HCT116 (cell line): Measurements from ENCODE around the gene C1orf21. TPM values are rescaled to one million over a fixed set of nuclear protein-coding genes. Genes with fewer than 3 reads are reported as not detected.

ENCODE experiments used
- ATAC-seq: fragments of 200-7000 bp; cut with Tn5 transposase; 2 replicates; pipeline ENCODE4 v1.9.1; 2020; ENCODE audit warnings: mild to moderate bottlenecking, moderate library complexity
- BruUV-seq: library from RNA; stranded (reverse); fragments of 400-500 nt; replicated peaks from 2 replicates; lab custom pipeline; 2021; lab: Mats Ljungman, UMichigan
- CTCF ChIA-PET: fragments of 300-600 bp; sonication (Branson Sonifier 250); formaldehyde crosslinking; loops from one replicate; lab custom pipeline; 2021; ENCODE audit warnings: antibody characterized with exemption; lab: Charles Lee
- POLR2A ChIA-PET: fragments of 300-600, 350-600 bp; sonication (Branson Sonifier 250); formaldehyde crosslinking; loops from one replicate; lab custom pipeline; 2021; ENCODE audit warnings: antibody characterized with exemption; lab: Charles Lee
- RAD21 ChIA-PET, 2 experiments: fragments of 300-600 bp; sonication (Branson Sonifier 250); formaldehyde crosslinking; loops; one replicate each; lab custom pipeline; 2023; ENCODE audit warnings: low total read pairs in 2 of 2; ENCODE audit not compliant: uncharacterized antibody in 2 of 2, unreplicated experiment in 2 of 2, low non-redundant PET in 1 of 2; lab: Charles Lee
- DNase-seq: peaks from one replicate; pipeline ENCODE4 v3.0.0-alpha.2; 2010; ENCODE audit warnings: low read depth, low spot score
- H2AFZ ChIP-seq: fragments of 200-600 bp; shearing (Covaris generic), sonication (generic); 2 replicates; pipeline ENCODE4 v1.6.1; 2017; ENCODE audit warnings: low read depth, mixed run types, mixed read lengths, antibody characterized with exemption, low read length; ENCODE audit not compliant: poor library complexity, severe bottlenecking
- H3K27ac ChIP-seq: 2 replicates; pipeline ENCODE4 v1.5.1; 2012; ENCODE audit warnings: low read depth, low read length
- H3K27me3 ChIP-seq: fragments of 200-600 bp; sonication (generic); 2 replicates; pipeline ENCODE4 v1.6.1; 2016; ENCODE audit warnings: mixed run types, low read length, mixed read lengths; ENCODE audit not compliant: insufficient read depth
- H3K36me3 ChIP-seq, 2 experiments: fragments of 200-500 bp in 1 of 2; fragments of 200-600 bp in 1 of 2; sonication (Bioruptor generic) in 1 of 2; sonication (generic) in 1 of 2; 2 replicates each; pipeline versions ENCODE4 v1.5.1 to v1.6.1; 2014 to 2016; ENCODE audit warnings: low read length in 2 of 2, inconsistent platforms in 1 of 2, mixed read lengths in 1 of 2, mixed run types in 1 of 2; ENCODE audit not compliant: insufficient read depth in 2 of 2, control insufficient read depth in 1 of 2
- H3K4me1 ChIP-seq, 2 experiments: fragments of 200-600 bp in 1 of 2; sonication (generic) in 1 of 2; 2 replicates each; pipeline versions ENCODE4 v1.5.1 to v1.6.1; 2012 to 2017; ENCODE audit warnings: low read length in 2 of 2, inconsistent platforms in 1 of 2, mild to moderate bottlenecking in 1 of 2, mixed read lengths in 1 of 2, mixed run types in 1 of 2, moderate library complexity in 1 of 2; ENCODE audit not compliant: insufficient read depth in 2 of 2, control insufficient read depth in 1 of 2
- H3K4me2 ChIP-seq: fragments of 200-600 bp; sonication (generic); 2 replicates; pipeline ENCODE4 v1.6.1; 2017; ENCODE audit warnings: mixed run types, low read length, mixed read lengths
- H3K4me3 ChIP-seq, 2 experiments: fragments of 200-600 bp in 1 of 2; sonication (generic) in 1 of 2; replicated peaks in 1 of 2; 2 replicates each; pipeline ENCODE4 v1.5.1; 2011 to 2016; ENCODE audit warnings: low read length in 2 of 2, control low read depth in 1 of 2, low read depth in 1 of 2, mild to moderate bottlenecking in 1 of 2, mixed read lengths in 1 of 2, mixed run types in 1 of 2
- H3K79me2 ChIP-seq: fragments of 200-600 bp; sonication (generic); 2 replicates; pipeline ENCODE4 v1.6.1; 2017; ENCODE audit warnings: mild to moderate bottlenecking, mixed run types, low read length, moderate library complexity, mixed read lengths; ENCODE audit not compliant: insufficient read depth
- H3K9ac ChIP-seq: fragments of 200-600 bp; sonication (generic); 2 replicates; pipeline ENCODE4 v1.6.1; 2016; ENCODE audit warnings: low read length, mixed read lengths
- H3K9me2 ChIP-seq: fragments of 200-600 bp; sonication (generic), shearing (Covaris generic); 2 replicates; pipeline ENCODE4 v1.6.1; 2017; ENCODE audit warnings: mixed run types, mild to moderate bottlenecking, moderate library complexity; ENCODE audit not compliant: insufficient read depth
- H3K9me3 ChIP-seq, 2 experiments: fragments of 200-500 bp in 1 of 2; fragments of 200-600 bp in 1 of 2; sonication (Bioruptor generic) in 1 of 2; sonication (generic) in 1 of 2; 2 replicates each; pipeline ENCODE4 v1.6.1; 2014 to 2017; ENCODE audit warnings: low read length in 2 of 2, mixed read lengths in 2 of 2, inconsistent platforms in 1 of 2, low read depth in 1 of 2, mild to moderate bottlenecking in 1 of 2, mixed run types in 1 of 2, moderate library complexity in 1 of 2; ENCODE audit not compliant: control insufficient read depth in 1 of 2, insufficient read depth in 1 of 2
- H4K20me1 ChIP-seq: fragments of 200-600 bp; sonication (generic), shearing (Covaris generic); 2 replicates; pipeline ENCODE4 v1.6.1; 2017; ENCODE audit warnings: mixed run types, mild to moderate bottlenecking, moderate library complexity; ENCODE audit not compliant: insufficient read depth
- CBX3 ChIP-seq: IDR thresholded peaks from 2 replicates; pipeline ENCODE4 v1.6.1; 2012; ENCODE audit warnings: low read depth
- CEBPB ChIP-seq: IDR thresholded peaks from 2 replicates; pipeline ENCODE4 v1.6.1; 2012; ENCODE audit warnings: low read depth
- ELF1 ChIP-seq: IDR thresholded peaks from 2 replicates; pipeline ENCODE4 v1.6.1; 2012; ENCODE audit warnings: low read depth, borderline replicate concordance
- EZH2phosphoT487 ChIP-seq: fragments of 200-600 bp; IDR thresholded peaks from 2 replicates; pipeline ENCODE4 v1.6.1; 2018; ENCODE audit warnings: antibody characterized with exemption, borderline replicate concordance
- FOSL1 ChIP-seq: IDR thresholded peaks from 2 replicates; pipeline ENCODE4 v1.6.1; 2012; ENCODE audit warnings: low read depth
- JUND ChIP-seq: IDR thresholded peaks from 2 replicates; pipeline ENCODE4 v1.6.1; 2012
- POLR2AphosphoS5 ChIP-seq: IDR thresholded peaks from 2 replicates; pipeline ENCODE4 v1.6.1; 2011; ENCODE audit warnings: mild to moderate bottlenecking, low read depth, low read length, moderate library complexity
- SIN3A ChIP-seq: IDR thresholded peaks from 2 replicates; pipeline ENCODE4 v1.6.1; 2012; ENCODE audit warnings: low read depth
- SRF ChIP-seq: IDR thresholded peaks from 2 replicates; pipeline ENCODE4 v1.6.1; 2012; ENCODE audit warnings: low read depth
- intact Hi-C: fragments of 100-400 bp; cut with micrococcal nuclease; formaldehyde crosslinking; loops from 2 replicates; pipeline ENCODE4 v1.10.0; 2022
- total RNA-seq: library from RNA; stranded (reverse); gene quantifications from one replicate; pipeline ENCODE4 v1.2.1, GENCODE V29; 2021; ENCODE audit not compliant: unreplicated experiment
- TF ChIP-seq, protein P1 (sequence below), 3 experiments: fragments of 200-600 bp in 1 of 3; sonication (generic) in 1 of 3; IDR thresholded peaks in 2 of 3; conservative IDR thresholded peaks in 1 of 3; 2 replicates each; pipeline ENCODE4 v1.5.1; 2012 to 2017; ENCODE audit warnings: low read depth in 2 of 3, low read length in 2 of 3, antibody characterized with exemption in 1 of 3, borderline replicate concordance in 1 of 3, control low read depth in 1 of 3, mild to moderate bottlenecking in 1 of 3, mixed read lengths in 1 of 3, mixed run types in 1 of 3, moderate library complexity in 1 of 3; ENCODE audit not compliant: insufficient read depth in 1 of 3
- TF ChIP-seq, protein P2 (sequence below): IDR thresholded peaks from 2 replicates; pipeline ENCODE4 v1.6.1; 2011; ENCODE audit warnings: mild to moderate bottlenecking, low read length, moderate library complexity; ENCODE audit not compliant: insufficient replicate concordance; ENCODE audit errors: extremely low read depth
- TF ChIP-seq, protein P3 (sequence below): IDR thresholded peaks from 2 replicates; pipeline ENCODE4 v1.6.1; 2012

The C1orf21 gene
- total RNA-seq, 1 experiment from 2014 or later, result 8.9 TPM

DNA sequence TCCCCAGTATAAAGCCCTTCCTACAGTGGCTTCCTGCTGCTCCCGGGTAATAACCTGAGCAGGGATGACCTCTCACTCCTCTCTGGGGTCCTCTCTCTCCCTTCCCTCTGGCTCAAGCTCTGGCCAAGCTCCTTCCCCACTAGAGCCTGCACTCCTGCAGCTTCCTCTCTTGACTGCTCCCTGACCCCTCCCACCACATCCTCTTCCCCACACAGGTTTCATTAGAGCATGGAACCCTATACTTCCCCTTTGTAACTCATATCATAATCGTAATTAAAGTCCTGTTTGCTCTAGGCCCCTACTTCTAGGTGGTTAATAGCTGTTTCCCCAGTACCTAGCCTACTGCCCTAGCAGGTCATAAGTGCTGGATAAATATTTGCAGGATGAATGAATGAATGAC lies 146.2 kb downstream of the C1orf21 start:
- TF ChIP-seq CEBPB (no peak), ELF1 (no peak), CBX3 (no peak), EZH2phosphoT487 (no peak), POLR2AphosphoS5 (no peak), SIN3A (no peak), FOSL1 (no peak), SRF (no peak), JUND (no peak)
- TF ChIP-seq, protein P1, sequence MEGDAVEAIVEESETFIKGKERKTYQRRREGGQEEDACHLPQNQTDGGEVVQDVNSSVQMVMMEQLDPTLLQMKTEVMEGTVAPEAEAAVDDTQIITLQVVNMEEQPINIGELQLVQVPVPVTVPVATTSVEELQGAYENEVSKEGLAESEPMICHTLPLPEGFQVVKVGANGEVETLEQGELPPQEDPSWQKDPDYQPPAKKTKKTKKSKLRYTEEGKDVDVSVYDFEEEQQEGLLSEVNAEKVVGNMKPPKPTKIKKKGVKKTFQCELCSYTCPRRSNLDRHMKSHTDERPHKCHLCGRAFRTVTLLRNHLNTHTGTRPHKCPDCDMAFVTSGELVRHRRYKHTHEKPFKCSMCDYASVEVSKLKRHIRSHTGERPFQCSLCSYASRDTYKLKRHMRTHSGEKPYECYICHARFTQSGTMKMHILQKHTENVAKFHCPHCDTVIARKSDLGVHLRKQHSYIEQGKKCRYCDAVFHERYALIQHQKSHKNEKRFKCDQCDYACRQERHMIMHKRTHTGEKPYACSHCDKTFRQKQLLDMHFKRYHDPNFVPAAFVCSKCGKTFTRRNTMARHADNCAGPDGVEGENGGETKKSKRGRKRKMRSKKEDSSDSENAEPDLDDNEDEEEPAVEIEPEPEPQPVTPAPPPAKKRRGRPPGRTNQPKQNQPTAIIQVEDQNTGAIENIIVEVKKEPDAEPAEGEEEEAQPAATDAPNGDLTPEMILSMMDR (IDR thresholded peaks at IDR 0.05 in 2 of 3, conservative IDR thresholded peaks at IDR 0.05 in 1 of 3; ENCODE audit: borderline replicate concordance in 1 of 3, insufficient read depth in 1 of 3, low read depth in 2 of 3, low read length in 2 of 3), result no peak
- TF ChIP-seq, protein P2, sequence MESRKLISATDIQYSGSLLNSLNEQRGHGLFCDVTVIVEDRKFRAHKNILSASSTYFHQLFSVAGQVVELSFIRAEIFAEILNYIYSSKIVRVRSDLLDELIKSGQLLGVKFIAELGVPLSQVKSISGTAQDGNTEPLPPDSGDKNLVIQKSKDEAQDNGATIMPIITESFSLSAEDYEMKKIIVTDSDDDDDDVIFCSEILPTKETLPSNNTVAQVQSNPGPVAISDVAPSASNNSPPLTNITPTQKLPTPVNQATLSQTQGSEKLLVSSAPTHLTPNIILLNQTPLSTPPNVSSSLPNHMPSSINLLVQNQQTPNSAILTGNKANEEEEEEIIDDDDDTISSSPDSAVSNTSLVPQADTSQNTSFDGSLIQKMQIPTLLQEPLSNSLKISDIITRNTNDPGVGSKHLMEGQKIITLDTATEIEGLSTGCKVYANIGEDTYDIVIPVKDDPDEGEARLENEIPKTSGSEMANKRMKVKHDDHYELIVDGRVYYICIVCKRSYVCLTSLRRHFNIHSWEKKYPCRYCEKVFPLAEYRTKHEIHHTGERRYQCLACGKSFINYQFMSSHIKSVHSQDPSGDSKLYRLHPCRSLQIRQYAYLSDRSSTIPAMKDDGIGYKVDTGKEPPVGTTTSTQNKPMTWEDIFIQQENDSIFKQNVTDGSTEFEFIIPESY, result no peak
- TF ChIP-seq, protein P3, sequence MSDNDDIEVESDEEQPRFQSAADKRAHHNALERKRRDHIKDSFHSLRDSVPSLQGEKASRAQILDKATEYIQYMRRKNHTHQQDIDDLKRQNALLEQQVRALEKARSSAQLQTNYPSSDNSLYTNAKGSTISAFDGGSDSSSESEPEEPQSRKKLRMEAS, result no peak
- Histone ChIP-seq H3K9me2 (no peaks in the 10 kb centered on the region), H3K27ac (no peak overlapping the region), H3K4me3 (no peak overlapping the region), H3K4me1 (no peaks in the 10 kb centered on the region), H3K9me3 (no peaks in the 10 kb centered on the region), H3K9ac (no peak overlapping the region), H3K27me3 (no peaks in the 10 kb centered on the region), H3K79me2 (no peaks in the 10 kb centered on the region), H4K20me1 (no peaks in the 10 kb centered on the region), H3K4me2 (no peak overlapping the region), H2AFZ (no peak overlapping the region), H3K36me3 (no peaks in the 10 kb centered on the region)
- BruUV-seq, result no TSS peak
- ChIA-PET RAD21 (no interaction called here), CTCF (no interaction called here), POLR2A (no interaction called here)
- ATAC-seq (no peak), DNase-seq (no peak)
- intact Hi-C loops, result no loop called here
